NCI-H2081 (cell line): Measurements from ENCODE around the gene DVL2.
"Not testable (repeated sequence)": the region's sequence is repeated elsewhere in the genome, so short reads cannot be mapped to it uniquely, and the experiment has no call there.

Experiments
- DNase-seq, 2 experiments: peaks; one replicate each; lab custom pipeline; 2025; lab: John Stamatoyannopoulos, UW

DVL2 gene

GRCh38 chr17:7256766-7257456, 22.6 kb upstream of the DVL2 start:
- no peak for DNase-seq

DNA sequence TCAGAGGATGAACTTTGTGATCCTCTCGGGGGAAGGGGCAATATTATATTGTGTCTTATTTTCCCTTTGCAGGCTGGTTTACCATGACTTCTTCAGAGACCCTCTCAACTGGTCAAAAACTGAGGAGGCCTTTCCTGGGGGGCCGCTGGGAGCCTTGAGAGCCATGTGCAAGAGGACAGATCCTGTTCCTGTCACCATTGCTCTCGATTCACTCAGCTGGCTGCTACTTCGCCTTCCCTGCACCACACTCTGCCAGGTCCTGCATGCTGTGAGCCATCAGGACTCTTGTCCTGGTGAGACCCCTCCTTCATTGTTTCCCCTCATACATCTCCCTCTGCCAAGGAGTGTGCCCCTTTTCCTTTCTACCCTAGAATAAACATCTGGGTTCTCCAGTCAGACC, 20.2 kb upstream of the DVL2 start:
- no peak for DNase-seq

DNA sequence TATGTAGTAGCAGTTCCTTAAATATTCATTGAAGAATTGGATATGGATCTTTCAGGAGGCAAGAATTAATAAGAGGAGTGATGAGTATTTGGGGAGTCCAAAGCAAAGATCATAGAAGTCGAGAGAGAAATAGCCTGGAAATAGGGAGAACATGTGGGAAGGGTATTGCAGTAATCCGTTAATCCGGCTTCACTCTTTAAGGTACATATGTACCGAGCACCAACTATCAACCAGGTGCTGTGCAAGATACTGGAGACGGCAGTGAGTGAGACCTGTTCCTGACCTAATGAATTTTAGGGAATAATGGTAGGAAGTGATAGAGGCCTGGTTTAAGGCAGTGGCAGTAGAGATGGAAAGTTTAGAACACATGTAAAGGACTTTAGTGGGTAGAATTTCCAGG, 18.8 kb upstream of the DVL2 start:
- no peak for DNase-seq

GRCh38 chr17:7252176-7253043, 18.1 kb upstream of the DVL2 start, which contains the start of gene ELP5:
TSS of gene ELP5 (plus strand) at chr17:7252215. CDS start at chr17:7252551, 336 bp downstream.
- peak; percentile 80 to 83 for DNase-seq

DNA sequence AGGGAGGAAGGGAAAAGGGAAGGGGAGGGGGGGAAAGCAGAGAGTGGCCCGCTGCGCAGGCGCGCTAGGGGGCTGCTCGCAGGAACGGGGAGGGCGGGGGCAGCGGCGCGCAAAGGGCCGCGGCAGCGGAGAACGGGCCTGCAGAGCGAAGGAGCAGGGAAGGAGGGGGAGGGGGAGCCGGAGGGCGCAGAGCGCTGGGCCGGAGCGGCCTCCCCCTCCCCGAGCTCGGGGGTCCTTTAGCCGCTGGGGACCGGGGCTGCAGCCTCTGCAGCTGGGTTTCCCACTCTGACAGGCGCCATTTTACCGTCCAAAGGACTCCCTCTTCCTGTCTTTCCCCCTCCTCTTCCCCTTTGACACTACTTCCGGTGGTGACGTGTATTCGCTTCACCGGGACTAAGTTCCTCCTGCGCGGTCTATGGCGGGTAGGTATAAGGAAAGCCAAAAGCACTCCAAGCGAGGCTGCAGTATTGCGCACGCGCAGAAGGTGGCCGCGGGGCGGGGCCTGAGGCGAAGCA, 17.4 kb upstream of the DVL2 start, which contains the start of gene CTDNEP1:
Gene CTDNEP1, minus strand, starts transcription at position 74 of the 515 bp plus-strand sequence. CDS start 438 bp downstream, outside the sequence.
- peak; percentile 92 to 95 for DNase-seq

GRCh38 chr17:7250695-7251627, 16.6 kb upstream of the DVL2 start:
- no peak for DNase-seq

DNA sequence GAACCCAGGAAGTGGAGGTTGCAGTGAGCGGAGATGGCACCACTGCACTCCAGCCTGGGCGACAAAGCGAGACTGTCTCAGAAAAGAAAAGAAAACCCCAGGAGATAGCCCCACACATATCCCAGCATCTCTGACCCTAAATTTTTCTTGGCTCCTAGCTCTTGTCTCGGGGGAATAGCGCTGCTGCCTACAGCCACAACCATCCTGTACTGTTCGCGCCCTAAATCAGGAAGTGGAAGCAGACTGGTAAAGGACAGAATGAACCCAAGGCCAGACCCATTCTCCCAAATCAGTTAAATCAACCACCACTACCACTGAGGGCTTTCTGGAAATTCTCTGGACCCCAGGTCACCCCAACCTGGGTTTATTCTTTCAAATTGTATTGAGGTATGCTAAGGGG, 15.5 kb upstream of the DVL2 start:
- DNase-seq, result no peak

- no peak for DNase-seq
Observed at GRCh38 chr17:7249214-7249613, 14.9 kb upstream of the DVL2 start.

DNA sequence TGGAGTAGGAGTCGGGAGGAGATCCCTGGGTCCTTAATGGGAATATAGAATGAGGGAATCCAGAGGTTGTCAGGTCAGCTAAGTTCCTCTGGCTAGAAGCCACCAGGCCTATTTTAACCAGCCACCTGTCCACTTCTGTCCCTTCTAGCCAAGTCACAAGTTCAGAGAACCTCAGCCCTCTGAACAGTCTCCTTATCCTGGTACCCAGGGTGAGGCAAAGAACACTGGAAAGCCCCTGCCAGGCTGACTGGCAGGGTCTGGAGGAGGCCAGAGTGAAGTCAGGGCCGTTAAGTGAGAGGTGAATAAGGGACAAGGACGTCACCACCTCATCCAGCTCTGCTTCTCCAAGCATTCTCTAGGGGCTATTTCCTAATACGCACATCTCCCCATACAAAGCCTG, 14.5 kb upstream of the DVL2 start:
- no peak for DNase-seq

- DNase-seq, result no peak
Observed at GRCh38 chr17:7246779-7247178, 12.5 kb upstream of the DVL2 start.

- not testable (repeated sequence) for DNase-seq
Observed at GRCh38 chr17:7243838-7244237, 9.5 kb upstream of the DVL2 start.

DNA sequence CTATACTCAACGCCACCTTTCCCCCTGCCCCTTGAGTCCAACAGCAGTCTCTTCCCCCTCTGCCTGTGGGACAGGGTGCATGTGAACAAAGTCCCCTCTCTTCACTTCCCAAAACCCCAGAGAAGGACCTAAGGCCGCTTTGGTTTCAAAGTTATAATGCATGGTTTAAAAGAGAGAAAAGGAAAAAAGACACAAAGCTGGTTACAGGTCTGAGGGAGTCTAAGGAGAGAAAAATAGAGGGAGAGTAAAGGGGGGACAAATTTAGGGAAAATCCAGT, 9.1 kb upstream of the DVL2 start:
- DNase-seq, result no peak

DNA sequence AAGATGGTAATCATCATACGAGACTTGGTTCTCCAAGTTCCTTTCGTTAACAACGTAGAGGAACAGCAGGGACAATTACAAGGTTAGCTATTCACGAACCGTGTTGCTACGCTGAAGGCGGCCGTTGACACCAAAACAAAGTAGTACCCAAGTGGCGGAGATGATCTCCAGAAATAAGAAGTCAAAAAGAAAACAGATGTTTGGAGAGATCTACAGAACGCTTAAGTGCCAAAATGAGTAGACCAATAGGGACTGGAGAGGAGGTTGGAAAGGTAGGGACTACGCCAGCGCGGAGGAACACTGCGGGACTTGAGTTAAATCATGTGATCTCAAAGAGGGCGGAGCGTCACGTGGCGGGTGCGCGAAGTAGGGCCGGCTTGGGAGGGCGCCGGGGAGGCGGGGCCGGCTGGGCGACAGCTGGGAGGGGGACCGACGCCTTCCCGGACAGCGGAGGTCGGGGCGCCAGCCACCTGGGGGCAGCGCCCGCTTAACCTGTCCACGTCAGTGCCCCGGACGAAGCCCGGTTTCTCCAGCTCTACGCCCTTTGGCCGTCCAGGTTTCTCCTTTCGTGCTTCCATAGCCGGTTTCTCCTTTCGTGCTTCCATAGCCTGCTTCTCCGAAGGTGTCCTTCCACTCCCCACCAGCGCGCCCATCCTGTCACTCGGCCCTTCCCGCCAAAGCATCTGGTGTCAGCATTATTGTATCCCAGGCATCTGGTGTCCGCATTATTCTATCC, 8.6 kb upstream of the DVL2 start:
- peak; percentile 87 to 93 for DNase-seq

DNA sequence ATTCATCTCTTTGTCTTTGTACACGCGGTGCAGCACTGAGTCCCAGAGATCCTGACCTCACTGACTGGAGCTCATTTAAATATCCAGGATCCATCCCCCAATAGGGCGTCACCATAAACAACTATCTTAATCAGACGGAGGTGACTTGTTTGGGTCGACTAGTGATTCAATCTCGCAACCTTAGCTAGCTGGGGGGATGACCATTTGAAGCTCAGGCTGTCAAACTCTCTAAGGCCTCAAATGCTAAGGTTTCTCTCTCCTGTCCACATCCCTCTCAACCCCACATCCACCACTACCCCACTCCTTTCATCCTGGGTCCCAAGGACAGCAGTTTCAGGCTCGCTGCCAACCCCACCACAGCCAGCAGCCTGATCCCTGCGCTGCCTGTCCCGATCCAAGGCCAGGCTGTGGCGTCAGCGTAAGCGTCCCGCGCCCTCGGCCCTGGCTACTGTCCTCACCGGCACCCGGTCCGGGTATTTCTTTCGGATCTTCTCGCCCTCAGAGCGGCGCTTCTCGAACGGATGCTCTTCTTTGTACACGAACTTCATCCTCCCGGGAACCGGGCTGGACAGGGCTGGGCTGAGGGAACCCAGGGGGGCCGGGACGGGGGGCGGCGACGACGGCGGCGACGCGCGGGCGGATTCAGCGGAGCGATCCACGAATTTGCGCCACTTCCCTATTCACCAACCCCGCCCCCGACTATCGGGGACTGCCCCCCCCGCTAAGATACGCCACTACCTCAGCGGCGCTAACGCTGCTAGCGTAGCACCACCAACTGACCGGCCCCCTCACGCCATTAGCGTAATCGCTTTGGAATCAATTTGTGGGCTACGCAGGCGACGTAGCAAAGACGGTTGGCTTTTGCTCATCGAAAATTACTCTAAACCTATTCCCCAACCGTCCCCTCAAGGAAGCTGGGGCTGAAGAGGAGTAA, 7.7 kb upstream of the DVL2 start, which contains the start of gene GABARAP:
Gene GABARAP, minus strand, starts transcription at position 667 of the 934 bp plus-strand sequence. Its CDS starts 119 bp downstream, at position 548.
- peak; percentile 68 to 83 for DNase-seq

GRCh38 chr17:7241090-7241733, 6.9 kb upstream of the DVL2 start:
- DNase-seq, result peak in 1 of 2 experiments; percentile 33

GRCh38 chr17:7240375-7240774, 6.1 kb upstream of the DVL2 start:
- peak in 1 of 2 experiments; percentile 7 for DNase-seq

DNA sequence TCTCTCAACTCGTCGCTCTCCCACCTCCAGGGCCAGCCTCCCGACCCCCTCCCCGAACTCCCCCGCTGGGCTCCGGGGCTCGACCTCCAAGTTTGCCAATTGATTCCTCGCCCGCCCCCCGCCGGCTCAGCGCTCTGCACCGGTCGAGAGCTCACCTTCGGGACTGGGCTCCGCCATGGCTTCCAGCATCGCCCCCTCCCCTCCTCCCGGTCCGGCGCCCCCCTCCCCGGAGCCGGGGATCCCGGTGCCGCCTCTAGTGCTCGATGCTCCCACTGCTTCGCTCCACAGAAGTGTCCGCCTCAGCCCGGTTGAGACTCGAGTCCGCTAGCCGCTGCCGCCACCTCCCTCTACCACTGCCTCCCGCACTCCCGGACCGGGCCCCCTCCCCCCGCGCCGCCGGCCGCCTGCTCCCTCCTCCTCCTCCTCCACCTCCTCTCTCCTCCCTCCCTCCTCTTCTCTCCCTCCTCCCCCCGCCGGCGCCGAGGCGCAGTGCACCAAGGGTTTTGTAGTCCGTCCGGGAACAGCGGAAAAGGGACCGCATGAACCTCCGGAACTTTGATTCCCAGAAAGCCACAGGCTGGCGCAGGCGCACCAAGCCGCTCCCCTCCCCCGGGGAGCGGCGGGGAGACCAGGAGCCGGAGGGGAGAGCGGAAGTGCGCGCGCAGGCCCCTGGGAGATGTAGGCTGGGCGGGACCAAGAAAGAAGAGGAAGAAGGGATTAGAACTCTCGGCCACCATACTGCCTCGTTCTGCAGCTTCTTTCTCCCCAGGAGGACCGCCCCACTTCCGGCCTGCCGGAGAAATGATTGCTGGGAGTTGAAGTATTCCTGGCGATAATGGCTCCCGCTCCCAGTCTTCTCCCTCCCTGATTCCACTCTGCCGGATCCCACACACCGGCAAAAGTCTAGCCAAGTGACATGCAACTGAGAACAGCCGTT, 5.0 kb upstream of the DVL2 start, which contains the start of gene PHF23:
Gene PHF23, minus strand, starts transcription at position 367 of the 937 bp plus-strand sequence. Its CDS starts 178 bp downstream, at position 189.
- peak; percentile 94 to 97 for DNase-seq
